Hepatocyte (in vitro differentiated cells): ENCODE measurements around the gene PKN2. TPM values are rescaled to one million over a fixed set of nuclear protein-coding genes. Genes with fewer than 3 reads are reported as not detected.

Experiments used
- DNase-seq: peaks from one replicate; pipeline ENCODE4 v3.0.0-alpha.2; 2016; ENCODE audit warnings: low spot score
- H2AFZ ChIP-seq: fragments of 200-600 bp; sonication (generic); 2 replicates; pipeline ENCODE4 v1.6.0; 2016; ENCODE audit warnings: antibody characterized with exemption, mild to moderate bottlenecking
- H3K27ac ChIP-seq: fragments of 200-600 bp; sonication (generic); 2 replicates; pipeline ENCODE4 v1.5.1; 2016; ENCODE audit warnings: mild to moderate bottlenecking
- H3K27me3 ChIP-seq: fragments of 200-600 bp; sonication (generic); 2 replicates; pipeline ENCODE4 v1.6.1; 2016
- H3K36me3 ChIP-seq: fragments of 200-600 bp; sonication (generic); replicated peaks from 2 replicates; pipeline ENCODE4 v1.5.1; 2016; ENCODE audit warnings: low read depth; ENCODE audit not compliant: insufficient read depth
- H3K4me1 ChIP-seq: fragments of 200-600 bp; sonication (generic); 2 replicates; pipeline ENCODE4 v1.5.1; 2016; ENCODE audit warnings: mild to moderate bottlenecking, moderate library complexity; ENCODE audit not compliant: insufficient read depth
- H3K4me2 ChIP-seq: fragments of 200-600 bp; sonication (generic); 2 replicates; pipeline ENCODE4 v1.6.0; 2016
- H3K4me3 ChIP-seq: fragments of 200-600 bp; sonication (generic); 2 replicates; pipeline ENCODE4 v1.5.1; 2016; ENCODE audit warnings: mild to moderate bottlenecking
- H3K79me2 ChIP-seq: fragments of 200-600 bp; sonication (generic); 2 replicates; pipeline ENCODE4 v1.6.0; 2017; ENCODE audit warnings: mild to moderate bottlenecking
- H3K9me2 ChIP-seq: fragments of 200-600 bp; sonication (generic); replicated peaks from 2 replicates; pipeline ENCODE4 v1.6.0; 2017; ENCODE audit warnings: mild to moderate bottlenecking; ENCODE audit not compliant: insufficient read depth
- H3K9me3 ChIP-seq: fragments of 200-600 bp; sonication (generic); 2 replicates; pipeline ENCODE4 v1.5.1; 2016; ENCODE audit warnings: low read depth, mild to moderate bottlenecking
- H4K20me1 ChIP-seq: fragments of 200-600 bp; sonication (generic); 2 replicates; pipeline ENCODE4 v1.6.0; 2016; ENCODE audit warnings: mild to moderate bottlenecking; ENCODE audit not compliant: insufficient read depth, poor library complexity, severe bottlenecking
- CTCF ChIP-seq: fragments of 200-600 bp; sonication (generic); IDR thresholded peaks from 2 replicates; pipeline ENCODE4 v1.5.1; 2016; ENCODE audit warnings: antibody characterized with exemption, mild to moderate bottlenecking; ENCODE audit not compliant: poor library complexity
- EZH2 ChIP-seq: fragments of 200-600 bp; sonication (generic); IDR thresholded peaks from 2 replicates; pipeline ENCODE4 v1.6.1; 2016; ENCODE audit warnings: antibody characterized with exemption, mild to moderate bottlenecking, borderline replicate concordance
- EZH2phosphoT487 ChIP-seq: fragments of 200-600 bp; sonication (generic); IDR thresholded peaks from one replicate; pipeline ENCODE4 v1.6.1; 2018; ENCODE audit warnings: antibody characterized with exemption, mild to moderate bottlenecking, low read depth, moderate library complexity; ENCODE audit not compliant: unreplicated experiment, severe bottlenecking
- WGBS: methylation state at CpG from one replicate; pipeline ENCODE4 v1.1.6; 2016; ENCODE audit warnings: low lambda C conversion rate; ENCODE audit errors: missing lambda C conversion rate; 5-methylcytosine and 5-hydroxymethylcytosine counted together
- polyA plus RNA-seq: library from polyadenylated mRNA; unstranded; fragments of >200 nt; fragmentation: Nextera tagmentation; extraction: Ambion mirVana; gene quantifications from 2 replicates; pipeline ENCODE4 v1.2.1, GENCODE V29; 2016
- small RNA-seq: library from RNA; depleted of rRNA; stranded (forward); fragments of <200 nt; gene quantifications from one replicate; pipeline ENCODE3, GENCODE V24; 2014
- total RNA-seq: library from RNA; depleted of rRNA; stranded (reverse); fragments of >200 nt; gene quantifications from 2 replicates; pipeline ENCODE4 v1.2.3, GENCODE V29; 2014

The PKN2 gene
- total and polyA plus RNA-seq, 2 experiments from 2014 or later: 16.4 to 54.0 TPM

GRCh38 chr1:88883156-88883555 is 199.1 kb downstream of the PKN2 start:
- peaks cover 54% of the 10 kb centered on the region for H3K79me2 ChIP-seq
- no peak overlapping the region for H3K4me3 ChIP-seq
- TF ChIP-seq EZH2phosphoT487 (no peak), CTCF (no peak), EZH2 (no peak)

More at GRCh38 chr1:88883156-88883555, 199.1 kb downstream of the PKN2 start:
- Histone ChIP-seq H3K36me3 (peaks cover 7% of the 10 kb centered on the region), H2AFZ (no peak overlapping the region), H3K4me2 (no peak overlapping the region), H3K4me1 (no peaks in the 10 kb centered on the region), H3K27ac (no peak overlapping the region), H3K9me3 (no peaks in the 10 kb centered on the region), H4K20me1 (peaks cover 12% of the 10 kb centered on the region), H3K9me2 (no peaks in the 10 kb centered on the region), H3K27me3 (no peaks in the 10 kb centered on the region)
- no peak for DNase-seq
- WGBS: 82% methylated on average over 3 of the region's 3 CpGs

Small RNAs within 50 kb of the gene (small RNA-seq; reads per million reads assigned to genes)
- gene RNU6-125P: not detected

Other genes with a start within 250 kb of the PKN2 start
- gene GTF2B, start 207.3 kb downstream of the PKN2 start, total RNA-seq: 52.6 and 58.1 TPM in 2 replicates
- gene GTF2B, start 207.3 kb downstream of the PKN2 start, polyA plus RNA-seq: 43.1 and 45.0 TPM in 2 replicates